KOPT-K1 (cell line): Measurements from ENCODE around the gene LRRC59.

Experiments
- H3K27ac ChIP-seq: fragments of 200-600 bp; sonication (generic); 2 replicates; pipeline ENCODE4 v1.5.1; 2016; ENCODE audit warnings: antibody characterized with exemption, mild to moderate bottlenecking, low read depth, low read length; ENCODE audit not compliant: poor library complexity, severe bottlenecking
- H3K36me3 ChIP-seq: fragments of 200-600 bp; sonication (generic); 2 replicates; pipeline ENCODE4 v1.5.1; 2017; ENCODE audit warnings: antibody characterized with exemption, mild to moderate bottlenecking, low read length, moderate library complexity; ENCODE audit not compliant: insufficient read depth
- H3K9me3 ChIP-seq: fragments of 200-600 bp; sonication (generic); 2 replicates; pipeline ENCODE4 v1.5.1; 2017; ENCODE audit warnings: antibody characterized with exemption, low read length, mild to moderate bottlenecking; ENCODE audit not compliant: insufficient read depth, poor library complexity, severe bottlenecking

LRRC59 gene

GRCh38 chr17:50380369-50381259 lies 16.7 kb downstream of the LRRC59 start:
- Histone ChIP-seq H3K36me3 (peaks cover 100% of the 10 kb centered on the region), H3K27ac (no peak overlapping the region), H3K9me3 (no peaks in the 10 kb centered on the region)

- no peaks in the 10 kb centered on the region for H3K9me3 ChIP-seq
- H3K36me3 ChIP-seq = peaks cover 97% of the 10 kb centered on the region
- no peak overlapping the region for H3K27ac ChIP-seq
Measured at GRCh38 chr17:50379351-50380132, 17.8 kb downstream of the LRRC59 start.

- Histone ChIP-seq H3K9me3 (no peaks in the 10 kb centered on the region), H3K36me3 (peaks cover 70% of the 10 kb centered on the region), H3K27ac (no peak overlapping the region)
Measured at GRCh38 chr17:50375858-50376538, 21.3 kb downstream of the LRRC59 start.

- peak overlapping the region; percentile 95 for H3K27ac ChIP-seq
- no peaks in the 10 kb centered on the region for H3K9me3 ChIP-seq
- H3K36me3 ChIP-seq = peaks cover 70% of the 10 kb centered on the region
Measured at GRCh38 chr17:50373705-50374104, 23.6 kb downstream of the LRRC59 start.

GRCh38 chr17:50372758-50373556 lies 24.4 kb downstream of the LRRC59 start, which contains the start of the genes EME1 and MRPL27:
Gene EME1, plus strand, starts transcription at chr17:50373229. Its CDS starts 1,980 bp downstream, at chr17:50375209.
Gene MRPL27, minus strand, starts transcription at chr17:50373184. Its CDS starts 14 bp downstream, at chr17:50373170.
- Histone ChIP-seq H3K27ac (peak within 1 kb of the TSS; percentile 95), H3K9me3 (no peaks in the 10 kb centered on the region), H3K36me3 (peaks cover 70% of the 10 kb centered on the region)

GRCh38 chr17:50372222-50372757 lies 25.0 kb downstream of the LRRC59 start:
- Histone ChIP-seq H3K36me3 (peaks cover 70% of the 10 kb centered on the region), H3K27ac (peak overlapping the region; percentile 95), H3K9me3 (no peaks in the 10 kb centered on the region)

- Histone ChIP-seq H3K36me3 (peaks cover 70% of the 10 kb centered on the region), H3K27ac (peak overlapping the region; percentile 95)
Measured at GRCh38 chr17:50371526-50371925, 25.8 kb downstream of the LRRC59 start.

GRCh38 chr17:50370052-50370451 lies 27.3 kb downstream of the LRRC59 start:
- Histone ChIP-seq H3K9me3 (no peaks in the 10 kb centered on the region), H3K36me3 (peaks cover 70% of the 10 kb centered on the region), H3K27ac (no peak overlapping the region)

More at GRCh38 chr17:50371526-50371925, 25.8 kb downstream of the LRRC59 start:
- H3K9me3 ChIP-seq = no peaks in the 10 kb centered on the region

- Histone ChIP-seq H3K27ac (no peak overlapping the region), H3K9me3 (no peaks in the 10 kb centered on the region), H3K36me3 (peaks cover 78% of the 10 kb centered on the region)
Measured at GRCh38 chr17:50367401-50367800, 29.9 kb downstream of the LRRC59 start.

GRCh38 chr17:50365649-50366393 lies 31.5 kb downstream of the LRRC59 start:
- Histone ChIP-seq H3K9me3 (no peaks in the 10 kb centered on the region), H3K27ac (no peak overlapping the region), H3K36me3 (peaks cover 76% of the 10 kb centered on the region)

- Histone ChIP-seq H3K36me3 (peaks cover 71% of the 10 kb centered on the region), H3K27ac (no peak overlapping the region), H3K9me3 (no peaks in the 10 kb centered on the region)
Measured at GRCh38 chr17:50365165-50365564, 32.2 kb downstream of the LRRC59 start.

- Histone ChIP-seq H3K27ac (no peak overlapping the region), H3K9me3 (no peaks in the 10 kb centered on the region), H3K36me3 (peaks cover 71% of the 10 kb centered on the region)
Measured at GRCh38 chr17:50364715-50365114, 32.6 kb downstream of the LRRC59 start.

GRCh38 chr17:50364061-50364458 lies 33.3 kb downstream of the LRRC59 start:
- Histone ChIP-seq H3K9me3 (no peaks in the 10 kb centered on the region), H3K36me3 (peaks cover 71% of the 10 kb centered on the region), H3K27ac (no peak overlapping the region)
